ENCODE results near the gene LDB3.

LDB3 gene

DNA sequence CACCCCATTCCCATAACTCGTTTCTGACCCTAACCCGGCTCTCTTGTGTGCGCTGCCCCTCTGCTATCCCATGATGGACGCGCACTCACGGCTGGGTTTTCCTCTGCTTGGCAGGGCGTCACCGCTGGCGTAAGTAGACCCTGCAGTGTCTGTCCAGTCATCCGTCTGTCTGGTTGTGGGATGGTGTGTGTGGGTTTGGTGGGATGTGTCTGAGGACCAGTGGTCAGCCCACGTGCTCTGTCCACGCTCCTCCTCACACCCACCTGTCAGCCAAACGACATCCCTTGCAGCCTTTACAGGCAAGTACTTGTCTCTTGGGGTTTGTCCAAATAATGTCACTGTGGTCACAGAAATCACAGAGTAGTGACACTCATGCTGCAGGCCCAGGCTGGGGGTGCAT, 20.8 kb downstream of the LDB3 start:
- no peak for DNase-seq (ENCODE audit: low read depth)
- no peak overlapping the region for H3K4me3 ChIP-seq (ENCODE audit: control insufficient read depth, low read depth, low read length)
- TF ChIP-seq, protein P1, sequence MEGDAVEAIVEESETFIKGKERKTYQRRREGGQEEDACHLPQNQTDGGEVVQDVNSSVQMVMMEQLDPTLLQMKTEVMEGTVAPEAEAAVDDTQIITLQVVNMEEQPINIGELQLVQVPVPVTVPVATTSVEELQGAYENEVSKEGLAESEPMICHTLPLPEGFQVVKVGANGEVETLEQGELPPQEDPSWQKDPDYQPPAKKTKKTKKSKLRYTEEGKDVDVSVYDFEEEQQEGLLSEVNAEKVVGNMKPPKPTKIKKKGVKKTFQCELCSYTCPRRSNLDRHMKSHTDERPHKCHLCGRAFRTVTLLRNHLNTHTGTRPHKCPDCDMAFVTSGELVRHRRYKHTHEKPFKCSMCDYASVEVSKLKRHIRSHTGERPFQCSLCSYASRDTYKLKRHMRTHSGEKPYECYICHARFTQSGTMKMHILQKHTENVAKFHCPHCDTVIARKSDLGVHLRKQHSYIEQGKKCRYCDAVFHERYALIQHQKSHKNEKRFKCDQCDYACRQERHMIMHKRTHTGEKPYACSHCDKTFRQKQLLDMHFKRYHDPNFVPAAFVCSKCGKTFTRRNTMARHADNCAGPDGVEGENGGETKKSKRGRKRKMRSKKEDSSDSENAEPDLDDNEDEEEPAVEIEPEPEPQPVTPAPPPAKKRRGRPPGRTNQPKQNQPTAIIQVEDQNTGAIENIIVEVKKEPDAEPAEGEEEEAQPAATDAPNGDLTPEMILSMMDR (conservative IDR thresholded peaks at IDR 0.05; ENCODE audit: control insufficient read depth, insufficient read depth, low read depth, low read length) = no peak

DNA sequence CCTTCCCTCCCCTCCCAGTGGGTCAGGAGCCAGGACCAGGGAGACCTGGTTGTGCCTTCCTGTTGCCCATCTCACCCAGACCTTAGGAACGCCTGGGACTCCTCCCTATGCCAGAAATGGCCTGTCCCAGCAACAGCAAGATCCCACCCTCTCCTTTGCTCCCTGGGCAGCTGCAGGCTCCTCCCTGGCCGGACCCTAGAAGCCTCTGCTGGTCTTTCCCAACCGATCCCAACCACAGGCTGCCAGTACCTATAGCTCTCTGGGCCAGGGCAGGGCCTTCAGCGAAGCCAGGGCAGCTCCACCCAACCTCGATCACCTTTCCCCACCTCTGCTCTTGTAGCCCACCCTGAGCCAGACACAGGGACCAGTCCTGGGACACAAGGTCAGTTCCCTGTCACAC, 21.9 kb downstream of the LDB3 start:
- H3K4me3 ChIP-seq (ENCODE audit: control insufficient read depth, low read depth, low read length) = no peak overlapping the region
- no peak for DNase-seq (ENCODE audit: low read depth)
- TF ChIP-seq, protein P1 (conservative IDR thresholded peaks at IDR 0.05; ENCODE audit: control insufficient read depth, insufficient read depth, low read depth, low read length) = no peak

DNA sequence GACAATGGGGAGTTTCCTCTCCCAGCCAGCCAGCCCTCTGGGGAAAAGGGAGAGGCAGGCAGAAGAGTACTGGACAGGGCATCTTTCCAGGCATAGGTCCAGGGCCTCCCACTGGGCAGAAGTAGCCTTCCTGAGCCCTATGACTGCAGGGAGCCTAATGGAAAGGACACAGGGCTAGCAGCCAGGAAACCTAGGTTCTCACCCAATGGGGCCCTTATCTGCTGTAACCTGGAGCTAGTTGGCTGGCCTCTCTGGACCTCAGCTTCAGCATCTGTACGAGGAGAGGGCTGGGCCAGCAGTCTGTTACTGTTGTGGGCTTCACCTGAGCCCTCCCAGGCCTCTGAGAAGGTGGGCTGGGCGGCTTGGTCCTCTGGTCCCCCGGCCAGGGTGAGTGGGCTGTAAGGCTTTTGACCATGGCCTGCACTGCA, 22.4 kb downstream of the LDB3 start:
- no peak overlapping the region for H3K4me3 ChIP-seq (ENCODE audit: control insufficient read depth, low read depth, low read length)
- no peak for DNase-seq (ENCODE audit: low read depth)
- TF ChIP-seq, protein P1 (conservative IDR thresholded peaks at IDR 0.05; ENCODE audit: control insufficient read depth, insufficient read depth, low read depth, low read length) = no peak

DNA sequence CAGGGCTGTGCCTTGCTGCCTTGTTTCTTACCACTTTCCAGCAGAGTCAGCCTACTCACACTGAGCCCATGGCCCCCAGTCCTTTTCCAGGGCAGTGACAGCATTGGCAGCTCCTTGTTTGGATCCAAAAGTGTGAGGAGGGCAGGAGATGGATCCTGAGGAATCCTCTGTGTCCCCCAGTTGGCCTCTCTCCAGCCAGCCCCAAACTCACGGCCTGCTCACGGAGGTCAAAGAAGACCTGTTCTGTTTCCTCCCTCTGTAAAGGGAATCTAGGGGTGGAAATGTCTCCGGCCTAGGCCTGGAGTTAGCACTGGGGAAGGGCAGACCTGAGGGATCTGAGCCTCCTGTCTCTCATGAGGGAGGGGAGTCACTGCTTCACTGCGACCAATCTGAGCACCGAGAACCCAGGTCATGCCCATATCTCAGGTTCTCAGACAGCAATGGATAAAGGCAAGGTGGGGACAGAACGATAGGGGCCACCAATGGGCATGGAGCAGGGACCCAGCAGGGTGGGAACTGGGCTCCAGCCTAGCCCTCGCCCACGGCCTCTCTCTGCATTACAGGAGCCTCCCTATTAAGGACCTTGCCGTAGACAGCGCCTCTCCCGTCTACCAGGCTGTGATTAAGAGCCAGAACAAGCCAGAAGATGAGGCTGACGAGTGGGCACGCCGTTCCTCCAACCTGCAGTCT, 23.2 kb downstream of the LDB3 start:
- no peak overlapping the region for H3K4me3 ChIP-seq (ENCODE audit: control insufficient read depth, low read depth, low read length)
- TF ChIP-seq, protein P1 (conservative IDR thresholded peaks at IDR 0.05; ENCODE audit: control insufficient read depth, insufficient read depth, low read depth, low read length) = no peak
- no peak for DNase-seq (ENCODE audit: low read depth)

DNA sequence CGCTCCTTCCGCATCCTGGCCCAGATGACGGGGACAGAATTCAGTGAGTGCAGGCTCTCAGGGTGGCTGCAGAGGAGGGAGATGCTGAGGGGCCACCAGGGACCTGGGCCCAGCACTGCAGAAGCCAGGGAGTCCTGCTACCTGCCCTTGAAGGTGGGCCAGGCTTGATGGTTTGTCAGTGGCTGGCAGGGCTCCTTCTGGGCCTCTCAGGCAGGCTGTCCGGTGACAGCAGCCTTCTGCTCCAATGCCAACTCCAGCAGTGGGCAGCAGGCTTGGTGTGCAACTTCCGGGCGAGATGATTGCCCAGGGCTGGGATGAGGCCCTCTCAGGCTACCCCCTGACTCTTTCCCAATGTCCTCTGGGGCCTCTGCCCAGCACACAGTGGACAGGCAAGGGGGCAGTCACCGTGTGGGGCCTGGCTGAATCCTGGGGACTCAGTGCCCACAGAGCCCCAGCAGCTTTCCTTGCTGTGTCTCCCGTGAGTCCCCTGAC, 23.8 kb downstream of the LDB3 start:
- TF ChIP-seq, protein P1 (conservative IDR thresholded peaks at IDR 0.05; ENCODE audit: control insufficient read depth, insufficient read depth, low read depth, low read length) = no peak
- no peak overlapping the region for H3K4me3 ChIP-seq (ENCODE audit: control insufficient read depth, low read depth, low read length)
- no peak for DNase-seq (ENCODE audit: low read depth)

DNA sequence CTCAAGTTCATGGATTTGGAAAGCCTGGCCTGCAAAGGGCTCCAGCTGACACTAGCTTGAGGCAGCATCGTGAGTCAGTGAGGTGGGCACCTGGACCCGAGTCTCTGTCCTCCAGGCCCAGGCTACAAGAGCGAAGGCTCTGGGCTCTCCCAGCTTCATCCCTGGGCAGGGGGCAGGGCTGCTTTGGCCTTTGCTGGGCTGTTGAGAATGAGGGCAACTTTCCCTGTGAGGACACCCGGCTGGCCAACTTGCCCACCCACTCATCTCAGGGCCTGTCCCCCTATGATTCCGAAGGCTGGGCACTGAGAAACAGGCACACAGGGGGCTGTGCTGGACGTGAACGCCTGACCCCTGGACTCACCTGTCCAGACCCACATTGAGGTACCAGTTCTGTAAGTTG, 24.4 kb downstream of the LDB3 start:
- TF ChIP-seq, protein P1 (conservative IDR thresholded peaks at IDR 0.05; ENCODE audit: control insufficient read depth, insufficient read depth, low read depth, low read length) = no peak
- H3K4me3 ChIP-seq (ENCODE audit: control insufficient read depth, low read depth, low read length) = no peak overlapping the region
- DNase-seq (ENCODE audit: low read depth) = no peak

Measured in fibroblast of mammary gland (primary cell).